Glutamatergic neuron (in vitro differentiated cells): ENCODE measurements around the gene HAO2. TPM values are rescaled to one million over a fixed set of nuclear protein-coding genes. Genes with fewer than 3 reads are reported as not detected.

ENCODE experiments used
- DNase-seq: peaks from one replicate; pipeline ENCODE4 v3.0.0; 2022
- H3K27ac Mint-ChIP-seq: one replicate; pipeline ENCODE4 v1.8.0; 2020; ENCODE audit warnings: mild to moderate bottlenecking, mixed read lengths, inconsistent platforms; ENCODE audit not compliant: unreplicated experiment
- H3K27me3 Mint-ChIP-seq: one replicate; pipeline ENCODE4 v1.8.0; 2020; ENCODE audit warnings: mild to moderate bottlenecking, moderate library complexity, mixed read lengths, inconsistent platforms; ENCODE audit not compliant: unreplicated experiment
- H3K36me3 Mint-ChIP-seq: one replicate; pipeline ENCODE4 v1.8.0; 2020; ENCODE audit warnings: mild to moderate bottlenecking, mixed read lengths, inconsistent platforms; ENCODE audit not compliant: unreplicated experiment
- H3K4me1 Mint-ChIP-seq: one replicate; pipeline ENCODE4 v1.8.0; 2020; ENCODE audit warnings: mild to moderate bottlenecking, low read depth, mixed read lengths, inconsistent platforms; ENCODE audit not compliant: unreplicated experiment
- H3K4me3 Mint-ChIP-seq: one replicate; pipeline ENCODE4 v1.8.0; 2020; ENCODE audit warnings: mild to moderate bottlenecking, mixed read lengths, inconsistent platforms; ENCODE audit not compliant: unreplicated experiment
- H3K9me3 Mint-ChIP-seq: one replicate; pipeline ENCODE4 v1.8.0; 2020; ENCODE audit warnings: mild to moderate bottlenecking, moderate library complexity, mixed read lengths, inconsistent platforms; ENCODE audit not compliant: unreplicated experiment
- CTCF ChIP-seq: fragments of 200-600 bp; sonication (generic); IDR thresholded peaks from one replicate; pipeline ENCODE4 v1.5.0; 2021; ENCODE audit not compliant: partially characterized antibody, unreplicated experiment
- total RNA-seq: library from RNA; stranded (reverse); fragmentation: NEBNext Ultra II Directional; extraction: Animal tissue kit (Norgen Biotek cat#: 25700); gene quantifications from one replicate; pipeline ENCODE4 v1.2.1, GENCODE V29; 2021; ENCODE audit not compliant: unreplicated experiment

Gene HAO2
- total RNA-seq, 1 donor from 2014 or later: not detected

GRCh38 chr1:119391749-119392148 is 23.2 kb downstream of the HAO2 start:
- Mint-ChIP-seq H3K9me3 (no peaks in the 10 kb centered on the region), H3K27ac (no peak overlapping the region), H3K4me3 (no peak overlapping the region), H3K4me1 (no peaks in the 10 kb centered on the region), H3K36me3 (no peaks in the 10 kb centered on the region), H3K27me3 (no peaks in the 10 kb centered on the region)
- no peak for TF ChIP-seq CTCF
- DNase-seq: no peak

- no peak for TF ChIP-seq CTCF
- Mint-ChIP-seq H3K36me3 (no peaks in the 10 kb centered on the region), H3K27ac (no peak overlapping the region), H3K4me3 (no peak overlapping the region), H3K4me1 (no peaks in the 10 kb centered on the region), H3K9me3 (no peaks in the 10 kb centered on the region), H3K27me3 (no peaks in the 10 kb centered on the region)
- DNase-seq: no peak
These were observed 25.5 kb downstream of the HAO2 start for GRCh38 chr1:119394085-119394484.

- no peaks in the 10 kb centered on the region for H3K9me3 Mint-ChIP-seq
- no peaks in the 10 kb centered on the region for H3K36me3 Mint-ChIP-seq
- H3K27ac Mint-ChIP-seq: no peak overlapping the region
- H3K27me3 Mint-ChIP-seq: no peaks in the 10 kb centered on the region
- TF ChIP-seq CTCF: no peak
- H3K4me3 Mint-ChIP-seq: no peak overlapping the region
- no peak for DNase-seq
- H3K4me1 Mint-ChIP-seq: no peaks in the 10 kb centered on the region
These were observed 28.4 kb downstream of the HAO2 start for GRCh38 chr1:119396982-119397381.

- no peaks in the 10 kb centered on the region for H3K36me3 Mint-ChIP-seq
- no peaks in the 10 kb centered on the region for H3K9me3 Mint-ChIP-seq
- H3K27me3 Mint-ChIP-seq: no peaks in the 10 kb centered on the region
- no peaks in the 10 kb centered on the region for H3K4me1 Mint-ChIP-seq
- TF ChIP-seq CTCF: no peak
- no peak for DNase-seq
- H3K27ac Mint-ChIP-seq: no peak overlapping the region
- no peak overlapping the region for H3K4me3 Mint-ChIP-seq
These were observed 29.4 kb downstream of the HAO2 start for GRCh38 chr1:119397986-119398385.

GRCh38 chr1:119404736-119405135 is 36.2 kb downstream of the HAO2 start:
- no peak for TF ChIP-seq CTCF
- no peak overlapping the region for H3K27ac Mint-ChIP-seq
- H3K36me3 Mint-ChIP-seq: no peaks in the 10 kb centered on the region
- DNase-seq: no peak
- no peaks in the 10 kb centered on the region for H3K27me3 Mint-ChIP-seq
- H3K9me3 Mint-ChIP-seq: no peaks in the 10 kb centered on the region
- H3K4me3 Mint-ChIP-seq: no peak overlapping the region
- H3K4me1 Mint-ChIP-seq: no peaks in the 10 kb centered on the region
